ENCODE data around the gene PHGDH.
"Not testable (repeated sequence)": the region's sequence is repeated elsewhere in the genome, so short reads cannot be mapped to it uniquely, and the experiment has no call there.

DNA sequence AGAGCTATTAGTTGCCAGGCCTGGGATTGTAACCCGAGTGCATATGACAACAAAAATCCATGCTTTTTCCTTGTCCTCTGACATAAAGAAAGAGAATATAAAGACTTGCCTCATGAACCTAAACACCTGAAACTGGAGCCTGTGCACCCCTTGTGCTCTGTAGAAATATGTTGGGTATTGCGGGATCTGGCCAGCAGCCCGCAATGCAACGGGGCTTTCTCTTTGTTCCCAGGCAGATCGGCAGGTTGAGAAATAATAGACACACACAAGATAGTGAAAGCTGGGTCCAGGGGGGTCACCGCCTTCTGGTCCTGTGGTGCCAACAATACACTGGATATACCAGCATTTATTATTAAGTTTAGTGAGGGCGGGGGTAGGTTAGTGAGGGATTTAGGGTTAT, 74.3 kb downstream of the PHGDH start:
- TF ChIP-seq, protein P1, sequence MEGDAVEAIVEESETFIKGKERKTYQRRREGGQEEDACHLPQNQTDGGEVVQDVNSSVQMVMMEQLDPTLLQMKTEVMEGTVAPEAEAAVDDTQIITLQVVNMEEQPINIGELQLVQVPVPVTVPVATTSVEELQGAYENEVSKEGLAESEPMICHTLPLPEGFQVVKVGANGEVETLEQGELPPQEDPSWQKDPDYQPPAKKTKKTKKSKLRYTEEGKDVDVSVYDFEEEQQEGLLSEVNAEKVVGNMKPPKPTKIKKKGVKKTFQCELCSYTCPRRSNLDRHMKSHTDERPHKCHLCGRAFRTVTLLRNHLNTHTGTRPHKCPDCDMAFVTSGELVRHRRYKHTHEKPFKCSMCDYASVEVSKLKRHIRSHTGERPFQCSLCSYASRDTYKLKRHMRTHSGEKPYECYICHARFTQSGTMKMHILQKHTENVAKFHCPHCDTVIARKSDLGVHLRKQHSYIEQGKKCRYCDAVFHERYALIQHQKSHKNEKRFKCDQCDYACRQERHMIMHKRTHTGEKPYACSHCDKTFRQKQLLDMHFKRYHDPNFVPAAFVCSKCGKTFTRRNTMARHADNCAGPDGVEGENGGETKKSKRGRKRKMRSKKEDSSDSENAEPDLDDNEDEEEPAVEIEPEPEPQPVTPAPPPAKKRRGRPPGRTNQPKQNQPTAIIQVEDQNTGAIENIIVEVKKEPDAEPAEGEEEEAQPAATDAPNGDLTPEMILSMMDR (IDR thresholded peaks at IDR 0.05), result not testable (repeated sequence)
- TF ChIP-seq EZH2 (IDR thresholded peaks at IDR 0.05; ENCODE audit: borderline replicate concordance, insufficient read depth, low read depth, low read length, poor library complexity, severe bottlenecking), result not testable (repeated sequence)
